HEK293 (cell line): ENCODE data around the gene IPO9.

ENCODE experiments used
- CTCF ChIA-PET: fragments of 350-600 bp; formaldehyde crosslinking; extraction: SDS; loops from one replicate; lab custom pipeline; 2021; ENCODE audit warnings: antibody characterized with exemption; lab: Yijun Ruan, JAX
- POLR2A ChIA-PET: fragments of 300-600 bp; formaldehyde crosslinking; extraction: SDS; loops from one replicate; lab custom pipeline; 2020; ENCODE audit warnings: antibody characterized with exemption, inconsistent platforms; lab: Yijun Ruan, JAX
- H3K27ac ChIP-seq: fragments of 200-500 bp; sonication (Bioruptor generic); 2 replicates; pipeline ENCODE4 v1.5.1; 2014; ENCODE audit warnings: low read depth, low read length, control low read depth, inconsistent platforms; ENCODE audit errors: extremely low read depth
- H3K36me3 ChIP-seq, 2 experiments: fragments of 200-500 bp in 1 of 2; sonication (Bioruptor generic) in 1 of 2; 1 replicate in 1 of 2; 2 replicates in 1 of 2; pipeline ENCODE4 v1.5.1; 2014 to 2017; ENCODE audit warnings: inconsistent platforms in 2 of 2, low read length in 2 of 2; ENCODE audit not compliant: control insufficient read depth in 2 of 2, insufficient read depth in 1 of 2
- H3K4me1 ChIP-seq: fragments of 200-500 bp; sonication (Bioruptor generic); 2 replicates; pipeline ENCODE4 v1.5.1; 2014; ENCODE audit warnings: mild to moderate bottlenecking, low read length, inconsistent platforms; ENCODE audit not compliant: control insufficient read depth, insufficient read depth
- H3K4me3 ChIP-seq: 2 replicates; pipeline ENCODE4 v1.5.1; 2011; ENCODE audit warnings: low read depth, mild to moderate bottlenecking, control low read depth, low read length, moderate library complexity
- H3K9me3 ChIP-seq: fragments of 200-500 bp; sonication (Bioruptor generic); 2 replicates; pipeline ENCODE4 v1.5.1; 2014; ENCODE audit warnings: low read depth, low read length, inconsistent platforms; ENCODE audit not compliant: control insufficient read depth, insufficient read depth
- FEZF1 ChIP-seq: fragments of 450-650 bp; formaldehyde crosslinking; IDR thresholded peaks from 2 replicates; pipeline ENCODE4 v1.5.1; 2016; ENCODE audit warnings: missing biosample characterization, missing genetic modification characterization
- GFI1B ChIP-seq: fragments of 450-650 bp; formaldehyde crosslinking; IDR thresholded peaks from 2 replicates; pipeline ENCODE4 v1.5.1; 2016; ENCODE audit warnings: missing biosample characterization, missing genetic modification characterization
- KLF1 ChIP-seq: fragments of 450-650 bp; formaldehyde crosslinking; IDR thresholded peaks from 2 replicates; pipeline ENCODE4 v1.5.1; 2016; ENCODE audit warnings: missing biosample characterization, missing genetic modification characterization
- PRDM1 ChIP-seq: fragments of 450-650 bp; formaldehyde crosslinking; IDR thresholded peaks from 2 replicates; pipeline ENCODE4; 2016; ENCODE audit warnings: missing biosample characterization, missing genetic modification characterization
- SCRT2 ChIP-seq: fragments of 450-650 bp; formaldehyde crosslinking; IDR thresholded peaks from 2 replicates; pipeline ENCODE4 v1.5.1; 2016; ENCODE audit warnings: missing biosample characterization, missing genetic modification characterization
- ZNF175 ChIP-seq: fragments of 450-650 bp; formaldehyde crosslinking; IDR thresholded peaks from 2 replicates; pipeline ENCODE4 v1.5.1; 2016; ENCODE audit warnings: missing biosample characterization, missing genetic modification characterization
- ZNF2 ChIP-seq: fragments of 450-650 bp; formaldehyde crosslinking; IDR thresholded peaks from 2 replicates; pipeline ENCODE4 v1.5.1; 2016; ENCODE audit warnings: missing biosample characterization, missing genetic modification characterization
- ZNF366 ChIP-seq: fragments of 450-650 bp; formaldehyde crosslinking; conservative IDR thresholded peaks from 2 replicates; pipeline ENCODE4 v1.5.1; 2016; ENCODE audit warnings: missing biosample characterization, missing genetic modification characterization
- ZNF513 ChIP-seq: fragments of 450-650 bp; IDR thresholded peaks from 2 replicates; pipeline ENCODE4 v1.5.1; 2018; ENCODE audit warnings: missing biosample characterization, missing genetic modification characterization
- ZNF529 ChIP-seq: fragments of 450-650 bp; formaldehyde crosslinking; IDR thresholded peaks from 2 replicates; pipeline ENCODE4 v1.5.1; 2017; ENCODE audit warnings: missing genetic modification characterization, missing biosample characterization; ENCODE audit not compliant: insufficient replicate concordance
- ZNF654 ChIP-seq: fragments of 450-650 bp; formaldehyde crosslinking; IDR thresholded peaks from 2 replicates; pipeline ENCODE4 v1.5.1; 2016; ENCODE audit warnings: low read depth, missing biosample characterization, missing genetic modification characterization
- TF ChIP-seq, protein P1 (sequence below): fragments of 450-650 bp; formaldehyde crosslinking; IDR thresholded peaks from 2 replicates; pipeline ENCODE4 v1.5.1; 2016; ENCODE audit warnings: missing biosample characterization, missing genetic modification characterization
- TF ChIP-seq, protein P2 (sequence below): fragments of 450-650 bp; formaldehyde crosslinking; IDR thresholded peaks from 2 replicates; pipeline ENCODE4 v1.5.1; 2016; ENCODE audit warnings: missing biosample characterization, missing genetic modification characterization

The IPO9 gene

GRCh38 chr1:201876148-201876818 lies 47.3 kb downstream of the IPO9 start:
- POLR2A ChIA-PET = interaction anchor here (0.7 kb wide), 1 partner anchor 9 kb away, joined by 5 read pairs; no protein-coding TSS in a partner anchor
- H3K27ac ChIP-seq = no peak overlapping the region
- TF ChIP-seq ZNF513 = no peak
- TF ChIP-seq ZNF654 (tag by site-specific recombination) = 0 out of 2 replicates have a peak, but pooled peaks have one; percentile 12
- TF ChIP-seq ZNF2 (tag by site-specific recombination) = peak; percentile 85; the same call in 1 of the 2 replicates
- H3K36me3 ChIP-seq = peaks cover 24 to 83% of the 10 kb centered on the region in 2 experiments; a peak in 2 of 3 replicates
- CTCF ChIA-PET = interaction anchor here (0.6 to 3.2 kb wide), 7 partner anchors 8 to 229 kb away, joined by 3 to 22 read pairs (median 3); no protein-coding TSS in a partner anchor
- H3K4me1 ChIP-seq = no peaks in the 10 kb centered on the region
- H3K9me3 ChIP-seq = no peaks in the 10 kb centered on the region
- H3K4me3 ChIP-seq = no peak overlapping the region

- Histone ChIP-seq H3K27ac (no peak overlapping the region), H3K4me3 (no peak overlapping the region), H3K36me3 (peaks cover 8 to 69% of the 10 kb centered on the region in 2 experiments; a peak in 2 of 3 replicates), H3K9me3 (no peaks in the 10 kb centered on the region), H3K4me1 (no peaks in the 10 kb centered on the region)
- ChIA-PET CTCF (interaction anchor here (0.5 to 11.2 kb wide), 24 partner anchors 9 to 374 kb away, joined by 3 to 99 read pairs (median 4); partner anchors contain the start of gene LMOD1), POLR2A (no interaction called here)
- no peak for TF ChIP-seq KLF1 (tag by site-specific recombination)
- TF ChIP-seq ZNF175 (tag by site-specific recombination) = no peak
- TF ChIP-seq, protein P1, sequence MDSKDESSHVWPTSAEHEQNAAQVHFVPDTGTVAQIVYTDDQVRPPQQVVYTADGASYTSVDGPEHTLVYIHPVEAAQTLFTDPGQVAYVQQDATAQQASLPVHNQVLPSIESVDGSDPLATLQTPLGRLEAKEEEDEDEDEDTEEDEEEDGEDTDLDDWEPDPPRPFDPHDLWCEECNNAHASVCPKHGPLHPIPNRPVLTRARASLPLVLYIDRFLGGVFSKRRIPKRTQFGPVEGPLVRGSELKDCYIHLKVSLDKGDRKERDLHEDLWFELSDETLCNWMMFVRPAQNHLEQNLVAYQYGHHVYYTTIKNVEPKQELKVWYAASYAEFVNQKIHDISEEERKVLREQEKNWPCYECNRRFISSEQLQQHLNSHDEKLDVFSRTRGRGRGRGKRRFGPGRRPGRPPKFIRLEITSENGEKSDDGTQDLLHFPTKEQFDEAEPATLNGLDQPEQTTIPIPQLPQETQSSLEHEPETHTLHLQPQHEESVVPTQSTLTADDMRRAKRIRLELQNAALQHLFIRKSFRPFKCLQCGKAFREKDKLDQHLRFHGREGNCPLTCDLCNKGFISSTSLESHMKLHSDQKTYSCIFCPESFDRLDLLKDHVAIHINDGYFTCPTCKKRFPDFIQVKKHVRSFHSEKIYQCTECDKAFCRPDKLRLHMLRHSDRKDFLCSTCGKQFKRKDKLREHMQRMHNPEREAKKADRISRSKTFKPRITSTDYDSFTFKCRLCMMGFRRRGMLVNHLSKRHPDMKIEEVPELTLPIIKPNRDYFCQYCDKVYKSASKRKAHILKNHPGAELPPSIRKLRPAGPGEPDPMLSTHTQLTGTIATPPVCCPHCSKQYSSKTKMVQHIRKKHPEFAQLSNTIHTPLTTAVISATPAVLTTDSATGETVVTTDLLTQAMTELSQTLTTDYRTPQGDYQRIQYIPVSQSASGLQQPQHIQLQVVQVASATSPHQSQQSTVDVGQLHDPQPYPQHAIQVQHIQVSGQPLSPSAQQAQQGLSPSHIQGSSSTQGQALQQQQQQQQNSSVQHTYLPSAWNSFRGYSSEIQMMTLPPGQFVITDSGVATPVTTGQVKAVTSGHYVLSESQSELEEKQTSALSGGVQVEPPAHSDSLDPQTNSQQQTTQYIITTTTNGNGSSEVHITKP = no peak
- TF ChIP-seq ZNF366 (tag by site-specific recombination) = no peak
- TF ChIP-seq PRDM1 (tag by site-specific recombination) = 0 out of 2 replicates have a peak, but pooled peaks have one; percentile 36
- TF ChIP-seq, protein P2, sequence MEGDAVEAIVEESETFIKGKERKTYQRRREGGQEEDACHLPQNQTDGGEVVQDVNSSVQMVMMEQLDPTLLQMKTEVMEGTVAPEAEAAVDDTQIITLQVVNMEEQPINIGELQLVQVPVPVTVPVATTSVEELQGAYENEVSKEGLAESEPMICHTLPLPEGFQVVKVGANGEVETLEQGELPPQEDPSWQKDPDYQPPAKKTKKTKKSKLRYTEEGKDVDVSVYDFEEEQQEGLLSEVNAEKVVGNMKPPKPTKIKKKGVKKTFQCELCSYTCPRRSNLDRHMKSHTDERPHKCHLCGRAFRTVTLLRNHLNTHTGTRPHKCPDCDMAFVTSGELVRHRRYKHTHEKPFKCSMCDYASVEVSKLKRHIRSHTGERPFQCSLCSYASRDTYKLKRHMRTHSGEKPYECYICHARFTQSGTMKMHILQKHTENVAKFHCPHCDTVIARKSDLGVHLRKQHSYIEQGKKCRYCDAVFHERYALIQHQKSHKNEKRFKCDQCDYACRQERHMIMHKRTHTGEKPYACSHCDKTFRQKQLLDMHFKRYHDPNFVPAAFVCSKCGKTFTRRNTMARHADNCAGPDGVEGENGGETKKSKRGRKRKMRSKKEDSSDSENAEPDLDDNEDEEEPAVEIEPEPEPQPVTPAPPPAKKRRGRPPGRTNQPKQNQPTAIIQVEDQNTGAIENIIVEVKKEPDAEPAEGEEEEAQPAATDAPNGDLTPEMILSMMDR (tag by site-specific recombination) = peak; percentile 47; the same call in 1 of the 2 replicates
- peak; percentile 43 for TF ChIP-seq ZNF654 (tag by site-specific recombination)
- peak; percentile 62; the same call in 1 of the 2 replicates for TF ChIP-seq GFI1B
Observed at GRCh38 chr1:201877877-201878401, 49.0 kb downstream of the IPO9 start.

GRCh38 chr1:201880928-201881571 lies 52.1 kb downstream of the IPO9 start:
- CTCF ChIA-PET = interaction anchor here (0.6 to 11.2 kb wide), 10 partner anchors 12 to 343 kb away, joined by 3 to 99 read pairs (median 4); partner anchors contain the start of gene IPO9
- Histone ChIP-seq H3K9me3 (no peaks in the 10 kb centered on the region), H3K4me1 (no peaks in the 10 kb centered on the region), H3K4me3 (no peak overlapping the region), H3K27ac (no peak overlapping the region), H3K36me3 (peaks cover 0 to 43% of the 10 kb centered on the region in 2 experiments; a peak in 2 of 3 replicates)
- POLR2A ChIA-PET = interaction anchor here (0.6 to 1.1 kb wide), 2 partner anchors 9 to 409 kb away, joined by 3 read pairs; no protein-coding TSS in a partner anchor
- TF ChIP-seq SCRT2 (tag by site-specific recombination) (peak; percentile 72; the same call in 1 of the 2 replicates), ZNF529 (no peak), ZNF654 (tag by site-specific recombination) (no peak), FEZF1 (tag by site-specific recombination) (no peak)
